G401.6 (cell line): ENCODE results near the gene SFXN5.

Source experiments
- FAIRE-seq: peaks from 2 replicates; lab custom pipeline; 2012; peaks lifted over from hg19 to GRCh38; lab: Jason Lieb, UNC

SFXN5 gene

DNA sequence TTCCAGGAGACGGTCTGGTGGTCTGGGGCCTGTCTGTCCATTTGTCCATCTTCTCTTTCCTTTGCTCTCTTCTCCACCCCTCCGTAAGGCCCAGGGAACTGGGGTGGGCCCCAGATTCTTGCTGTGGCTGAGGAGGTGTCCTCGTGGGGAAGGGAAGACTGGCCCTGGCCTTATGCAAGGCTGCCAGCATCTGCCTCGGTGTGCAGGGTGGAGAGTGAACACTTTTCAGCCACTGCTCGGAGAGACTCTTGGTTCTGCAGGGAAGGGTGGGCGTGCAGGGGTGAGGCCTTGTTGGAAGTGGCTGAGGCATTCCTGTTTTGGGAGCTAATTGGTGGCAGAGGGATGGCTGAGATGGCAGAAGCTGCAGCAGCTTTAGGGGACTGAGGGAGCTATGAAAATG, 131.2 kb downstream of the SFXN5 start:
- FAIRE-seq: no peak

- no peak for FAIRE-seq
Observed at GRCh38 chr2:72938455-72938854, 133.1 kb downstream of the SFXN5 start.

DNA sequence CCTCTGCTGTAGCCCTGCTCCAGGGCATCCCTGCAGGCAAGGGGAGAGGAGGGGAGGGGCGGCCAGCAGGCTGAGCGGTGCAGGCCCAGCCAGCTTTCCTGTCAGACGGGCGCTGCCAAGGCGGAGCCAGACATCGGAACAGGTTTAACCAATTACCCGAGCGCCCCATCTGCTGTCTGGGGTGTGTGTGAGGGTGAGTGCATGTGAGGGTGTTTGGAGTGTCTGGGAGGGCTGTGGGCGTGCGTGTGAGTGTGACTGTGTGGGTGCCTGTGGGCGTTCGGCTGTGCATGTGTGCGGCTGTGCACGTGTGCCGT, 134.2 kb downstream of the SFXN5 start:
- FAIRE-seq: no peak

- FAIRE-seq: no peak
Observed at GRCh38 chr2:72936660-72937355, 134.7 kb downstream of the SFXN5 start.

DNA sequence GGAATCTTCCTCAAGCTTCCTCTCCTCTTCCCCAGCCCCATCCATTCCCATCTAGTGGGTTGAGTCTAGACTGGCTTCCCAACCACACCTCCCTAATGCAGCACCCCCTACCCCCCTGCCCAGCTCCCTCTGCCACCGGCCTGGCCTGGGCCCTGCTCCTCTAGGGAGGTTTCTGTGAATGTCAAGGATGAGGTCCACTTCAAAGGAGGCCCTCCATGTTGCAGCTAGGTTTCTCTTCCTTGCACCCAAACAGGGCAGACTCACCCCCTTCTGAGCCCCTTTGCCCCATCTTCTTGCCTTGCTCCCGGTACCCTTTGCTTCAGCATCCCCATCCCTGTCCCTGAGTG, 135.9 kb downstream of the SFXN5 start:
- no peak for FAIRE-seq

DNA sequence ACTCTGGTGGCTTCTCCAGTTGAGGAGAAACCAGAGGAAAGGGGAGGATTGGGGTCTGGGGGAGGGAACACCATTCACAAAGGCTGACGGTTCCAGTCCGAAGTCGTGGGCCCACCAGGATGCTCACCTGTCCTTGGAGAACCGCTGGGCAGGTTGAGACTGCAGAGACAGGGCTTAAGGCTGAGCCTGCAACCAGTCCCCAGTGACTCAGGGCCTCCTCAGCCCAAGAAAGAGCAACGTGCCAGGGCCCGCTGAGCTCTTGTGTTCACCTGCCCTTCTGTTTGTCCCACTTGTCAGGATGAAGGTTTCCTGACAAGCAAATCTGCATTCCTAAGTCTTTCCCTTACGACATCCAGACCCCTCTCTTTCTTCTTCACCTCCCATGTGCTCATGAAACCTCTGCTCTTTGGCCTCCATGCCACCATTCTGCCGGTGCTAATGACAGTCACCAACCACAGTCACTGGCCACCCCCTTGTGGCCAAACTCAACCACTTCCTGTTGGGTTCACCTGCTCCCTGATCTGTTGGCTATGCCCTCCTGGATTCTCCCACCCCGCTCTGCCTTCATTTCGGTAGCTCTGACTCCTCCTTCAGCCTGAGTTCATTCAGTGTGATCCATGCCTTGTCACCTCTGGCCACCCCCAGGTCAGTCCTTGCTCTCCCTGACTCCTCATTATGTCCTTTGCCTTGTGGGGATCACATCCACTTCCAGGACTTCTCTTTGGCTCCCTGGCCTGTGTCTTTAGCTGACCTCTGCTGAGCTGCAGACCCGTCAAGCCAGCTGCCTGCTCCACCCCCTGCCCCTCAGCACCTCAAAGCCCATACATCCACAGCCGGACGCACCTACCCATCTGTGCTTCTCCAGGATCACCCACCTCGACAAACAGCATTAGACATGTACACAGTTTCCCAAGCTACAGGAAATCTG, 136.6 kb downstream of the SFXN5 start:
- FAIRE-seq: no peak

DNA sequence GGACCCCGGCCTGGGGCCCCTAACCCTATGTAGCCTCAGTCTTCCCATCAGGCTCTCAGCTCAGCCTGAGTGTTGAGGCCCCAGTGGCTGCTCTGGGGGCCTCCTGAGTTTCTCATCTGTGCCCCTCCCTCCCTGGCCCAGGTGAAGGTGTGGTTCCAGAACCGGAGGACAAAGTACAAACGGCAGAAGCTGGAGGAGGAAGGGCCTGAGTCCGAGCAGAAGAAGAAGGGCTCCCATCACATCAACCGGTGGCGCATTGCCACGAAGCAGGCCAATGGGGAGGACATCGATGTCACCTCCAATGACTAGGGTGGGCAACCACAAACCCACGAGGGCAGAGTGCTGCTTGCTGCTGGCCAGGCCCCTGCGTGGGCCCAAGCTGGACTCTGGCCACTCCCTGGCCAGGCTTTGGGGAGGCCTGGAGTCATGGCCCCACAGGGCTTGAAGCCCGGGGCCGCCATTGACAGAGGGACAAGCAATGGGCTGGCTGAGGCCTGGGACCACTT, 137.8 kb downstream of the SFXN5 start:
- FAIRE-seq: no peak

DNA sequence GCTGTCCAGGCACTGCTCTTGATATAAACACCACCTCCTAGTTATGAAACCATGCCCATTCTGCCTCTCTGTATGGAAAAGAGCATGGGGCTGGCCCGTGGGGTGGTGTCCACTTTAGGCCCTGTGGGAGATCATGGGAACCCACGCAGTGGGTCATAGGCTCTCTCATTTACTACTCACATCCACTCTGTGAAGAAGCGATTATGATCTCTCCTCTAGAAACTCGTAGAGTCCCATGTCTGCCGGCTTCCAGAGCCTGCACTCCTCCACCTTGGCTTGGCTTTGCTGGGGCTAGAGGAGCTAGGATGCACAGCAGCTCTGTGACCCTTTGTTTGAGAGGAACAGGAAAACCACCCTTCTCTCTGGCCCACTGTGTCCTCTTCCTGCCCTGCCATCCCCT, 138.3 kb downstream of the SFXN5 start:
- FAIRE-seq: no peak

GRCh38 chr2:72932805-72933204, 138.7 kb downstream of the SFXN5 start:
- no peak for FAIRE-seq

- FAIRE-seq: no peak
Observed at GRCh38 chr2:72932045-72932740, 139.3 kb downstream of the SFXN5 start.

GRCh38 chr2:72931280-72931910, 140.1 kb downstream of the SFXN5 start:
- FAIRE-seq: no peak

DNA sequence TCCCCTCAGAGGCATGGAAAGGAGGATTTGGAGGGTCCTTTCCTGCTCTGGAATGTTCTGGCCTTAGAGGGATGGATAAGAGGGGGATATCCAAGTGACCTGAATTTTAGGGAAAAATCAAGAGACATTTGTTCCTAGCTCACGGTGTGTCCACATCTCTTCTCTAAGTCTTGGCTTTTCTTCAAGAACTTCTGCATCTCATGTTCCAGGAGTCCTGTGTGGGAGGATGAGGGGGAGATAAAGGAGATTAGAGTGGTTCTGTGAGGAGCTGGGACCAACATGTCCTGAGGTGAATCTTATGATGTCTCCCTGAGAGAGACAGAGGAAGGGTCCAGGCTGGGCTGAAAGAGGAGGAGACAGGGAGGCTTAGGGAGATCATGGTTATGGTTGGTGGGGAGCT, 142.5 kb downstream of the SFXN5 start:
- no peak for FAIRE-seq

- FAIRE-seq: no peak
Observed at GRCh38 chr2:72927619-72928550, 143.6 kb downstream of the SFXN5 start.

DNA sequence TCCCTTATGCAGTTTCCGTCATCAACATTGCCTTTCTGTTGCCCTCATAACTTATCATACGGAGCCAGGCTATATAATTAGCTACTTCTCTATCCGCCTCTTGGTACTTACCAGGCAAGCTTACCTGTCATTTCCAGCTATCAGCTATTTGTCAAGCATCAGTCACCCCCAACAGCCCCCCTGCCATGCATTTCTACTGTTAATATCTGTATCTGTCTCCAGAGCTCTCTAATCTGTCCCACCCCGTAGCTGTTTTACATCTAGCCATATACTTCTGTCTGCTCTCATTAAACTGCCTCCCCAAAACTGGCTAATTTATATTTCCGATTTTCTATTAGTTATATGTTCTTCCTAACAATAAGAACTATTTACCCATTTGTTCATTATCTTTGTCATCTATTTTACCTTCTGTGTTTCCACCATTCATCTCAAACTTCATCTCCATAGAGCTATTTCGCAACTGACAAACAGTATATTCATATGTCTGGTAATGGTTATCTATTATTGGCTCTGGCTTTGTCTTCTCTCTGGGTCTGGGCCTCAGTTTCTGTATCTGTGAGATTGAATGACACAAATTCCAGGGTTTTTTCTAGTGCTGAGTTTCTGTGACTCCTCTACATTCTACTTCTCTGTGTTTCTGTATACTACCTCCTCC, 144.6 kb downstream of the SFXN5 start:
- no peak for FAIRE-seq

DNA sequence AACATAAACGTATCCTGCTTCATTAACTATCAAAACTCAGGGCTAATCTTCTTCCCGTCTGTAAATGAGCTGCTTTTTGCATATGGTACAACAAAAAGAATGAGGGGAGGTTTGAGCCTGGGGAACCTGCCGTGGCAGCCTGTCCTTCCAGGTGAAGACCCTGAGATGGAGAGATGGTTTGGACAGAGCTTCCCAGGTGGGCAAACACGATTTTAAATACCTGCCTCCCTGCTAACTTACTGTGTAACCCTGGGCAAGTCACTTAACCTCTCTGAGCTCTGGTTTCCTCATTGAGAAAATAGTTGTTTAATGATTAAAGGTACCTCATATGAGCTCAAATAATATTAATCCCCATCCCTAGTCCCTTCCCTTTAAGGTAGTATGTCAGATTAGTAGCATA, 145.1 kb downstream of the SFXN5 start:
- no peak for FAIRE-seq

DNA sequence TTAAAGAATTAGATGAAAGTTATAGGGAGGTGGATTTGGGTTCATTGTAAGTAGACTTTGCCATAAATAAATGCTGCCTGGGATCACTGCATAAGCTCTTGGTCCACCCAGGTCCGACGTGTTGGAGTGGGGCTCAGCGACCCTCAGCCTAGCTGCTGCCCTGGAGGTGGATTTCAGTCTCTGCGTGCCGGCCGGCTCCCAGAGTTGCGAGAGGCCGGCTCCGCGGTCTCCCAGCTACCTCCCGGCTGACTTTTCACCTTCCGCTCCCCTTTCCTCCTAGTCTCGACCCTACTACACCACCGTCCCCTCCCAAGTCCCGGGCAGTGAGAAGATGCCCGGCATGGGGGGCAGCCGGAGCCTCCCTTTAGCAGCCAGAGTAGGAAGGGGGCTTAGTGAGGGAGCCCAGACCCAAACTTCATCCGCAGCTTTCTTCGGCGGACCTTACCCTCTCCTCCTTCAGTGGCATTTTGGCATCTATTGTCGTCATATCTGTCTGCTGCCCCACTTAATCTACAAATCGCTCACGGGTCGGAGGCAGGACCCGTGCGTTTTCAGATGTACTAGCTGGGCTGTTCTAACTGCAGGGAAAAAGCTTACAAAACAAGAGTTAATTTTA, 146.1 kb downstream of the SFXN5 start:
- FAIRE-seq: no peak

GRCh38 chr2:72924353-72925240, 146.9 kb downstream of the SFXN5 start:
- FAIRE-seq: no peak

DNA sequence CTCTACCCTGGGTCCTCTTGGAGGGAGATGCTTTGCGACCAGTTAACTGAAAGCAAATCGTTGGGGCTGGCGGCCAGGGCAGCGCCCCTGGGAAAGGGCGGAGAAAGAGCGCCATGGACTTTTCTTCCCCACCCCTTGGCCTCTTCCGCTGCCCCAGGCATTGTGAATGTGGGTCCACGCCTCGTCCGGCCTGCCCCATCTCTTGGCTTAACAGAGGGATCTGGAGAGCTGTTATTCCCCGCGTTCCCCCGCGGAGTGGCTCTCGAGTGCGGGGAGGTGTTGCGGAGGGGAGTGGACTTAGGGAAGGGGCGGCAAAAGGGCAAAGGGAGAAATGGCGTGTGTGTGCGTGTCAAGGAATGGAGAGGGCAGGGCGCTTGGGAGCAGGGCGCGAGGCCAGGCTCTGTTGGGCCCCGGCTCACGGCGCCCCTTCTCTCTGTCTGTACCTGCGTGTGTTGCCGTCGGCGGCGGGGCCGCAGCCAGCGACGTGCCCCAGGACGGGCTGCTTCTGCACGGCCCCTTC, 147.6 kb downstream of the SFXN5 start:
- FAIRE-seq: no peak

GRCh38 chr2:72921853-72922252, 149.7 kb downstream of the SFXN5 start:
- FAIRE-seq: no peak
